Activated T-cell treated with anti-CD3 and anti-CD28 coated beads, Interleukin-2, amount 50 U/mL, for 1 hour (primary cell): ENCODE results near the gene TMEM234.
"Not testable (repeated sequence)": the region's sequence is repeated elsewhere in the genome, so short reads cannot be mapped to it uniquely, and the experiment has no call there.

ENCODE experiments used
- DNase-seq: peaks from one replicate; pipeline ENCODE4 v3.0.0-alpha.2; 2020

Gene TMEM234

GRCh38 chr1:32221980-32222755 is at the start of gene TMEM234, which contains the start of gene EIF3I:
Gene TMEM234, minus strand, starts transcription at chr1:32222353. Its CDS starts 31 bp downstream, at chr1:32222322.
Gene EIF3I, plus strand, starts transcription at chr1:32222407. Its CDS starts 35 bp downstream, at chr1:32222442.
- peak; percentile 89 for DNase-seq

GRCh38 chr1:32269744-32270143 is 47.6 kb upstream of the TMEM234 start:
- no peak for DNase-seq

- DNase-seq = no peak
These were observed 44.9 kb upstream of the TMEM234 start for GRCh38 chr1:32266921-32267591.

GRCh38 chr1:32265846-32266245 is 43.7 kb upstream of the TMEM234 start:
- no peak for DNase-seq

- DNase-seq = no peak
These were observed 41.6 kb upstream of the TMEM234 start for GRCh38 chr1:32263744-32264143.

- not testable (repeated sequence) for DNase-seq
These were observed 41.1 kb upstream of the TMEM234 start for GRCh38 chr1:32263236-32263593.

- DNase-seq = no peak
These were observed 35.0 kb upstream of the TMEM234 start for GRCh38 chr1:32257227-32257508.

GRCh38 chr1:32256473-32257226 is 34.5 kb upstream of the TMEM234 start:
- DNase-seq = no peak

- peak; percentile 56 for DNase-seq
These were observed 33.2 kb upstream of the TMEM234 start for GRCh38 chr1:32255072-32256071.

GRCh38 chr1:32250893-32251716 is 29.0 kb upstream of the TMEM234 start, which contains the start of gene LCK:
Gene LCK, plus strand, starts transcription at chr1:32251265. Its CDS starts 23,065 bp downstream, at chr1:32274330.
- DNase-seq = peak; percentile 62

GRCh38 chr1:32249831-32250525 is 27.8 kb upstream of the TMEM234 start:
- peak; percentile 80 for DNase-seq

GRCh38 chr1:32247983-32248889 is 26.1 kb upstream of the TMEM234 start:
- peak; percentile 77 for DNase-seq

GRCh38 chr1:32247452-32247851 is 25.3 kb upstream of the TMEM234 start:
- DNase-seq = no peak

- no peak for DNase-seq
These were observed 24.7 kb upstream of the TMEM234 start, which contains the start of gene FAM167B for GRCh38 chr1:32246888-32247273. Gene FAM167B, plus strand, starts transcription at chr1:32247222. Its CDS starts 200 bp downstream, at chr1:32247422.

- DNase-seq = no peak
These were observed 20.2 kb upstream of the TMEM234 start for GRCh38 chr1:32242341-32242851.

GRCh38 chr1:32241001-32241763 is 19.0 kb upstream of the TMEM234 start:
- peak; percentile 63 for DNase-seq

GRCh38 chr1:32240140-32240951 is 18.2 kb upstream of the TMEM234 start:
- DNase-seq = peak; percentile 76

- DNase-seq = no peak
These were observed 17.6 kb upstream of the TMEM234 start for GRCh38 chr1:32239790-32240139.
